ENCODE data around the gene TRPM4.
"Not testable (repeated sequence)": the region's sequence is repeated elsewhere in the genome, so short reads cannot be mapped to it uniquely, and the experiment has no call there.

The TRPM4 gene

DNA sequence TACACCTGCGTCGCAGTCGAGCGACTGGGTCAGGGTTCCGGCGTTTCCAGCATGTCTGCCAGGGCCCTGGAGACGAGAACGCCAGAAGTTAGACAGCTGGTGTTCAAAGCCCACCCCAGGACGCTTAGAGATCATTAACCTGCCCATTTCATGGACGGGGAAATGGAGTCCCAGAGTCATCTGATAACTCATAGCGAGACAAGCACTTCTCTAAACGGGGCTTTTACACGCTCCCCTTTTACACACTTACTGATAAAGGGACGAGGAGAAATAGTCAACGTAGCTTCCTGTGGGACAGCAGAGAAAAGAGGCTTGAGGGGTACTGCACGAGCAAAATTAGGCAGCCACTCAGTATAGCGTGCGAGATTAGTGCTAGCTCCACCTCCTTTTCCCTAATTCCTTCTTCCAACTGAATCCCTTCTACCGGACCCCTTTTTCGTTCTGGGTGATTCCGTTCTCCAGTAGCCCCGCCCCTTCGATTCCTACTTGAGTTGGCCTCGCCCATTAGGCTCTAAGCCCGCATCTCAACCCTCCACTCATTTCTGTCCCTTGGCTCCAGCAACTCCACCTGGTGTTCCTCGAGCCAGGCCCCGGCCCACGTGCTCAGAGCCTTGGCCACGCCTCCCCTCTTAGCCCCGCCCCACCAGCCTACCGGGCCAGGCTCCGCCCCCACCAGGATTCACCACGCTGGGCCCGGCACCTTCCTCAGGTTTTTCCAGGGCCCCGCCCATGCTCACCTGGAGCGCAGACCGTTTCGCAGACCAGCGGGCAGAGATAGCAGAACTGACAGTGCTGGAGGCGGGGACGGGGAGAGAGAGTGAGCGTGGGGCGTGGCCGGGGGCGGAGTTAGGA lies 6.1 kb upstream of the TRPM4 start:
- no peak for DNase-seq (ENCODE audit: low read depth, low spot score)

DNA sequence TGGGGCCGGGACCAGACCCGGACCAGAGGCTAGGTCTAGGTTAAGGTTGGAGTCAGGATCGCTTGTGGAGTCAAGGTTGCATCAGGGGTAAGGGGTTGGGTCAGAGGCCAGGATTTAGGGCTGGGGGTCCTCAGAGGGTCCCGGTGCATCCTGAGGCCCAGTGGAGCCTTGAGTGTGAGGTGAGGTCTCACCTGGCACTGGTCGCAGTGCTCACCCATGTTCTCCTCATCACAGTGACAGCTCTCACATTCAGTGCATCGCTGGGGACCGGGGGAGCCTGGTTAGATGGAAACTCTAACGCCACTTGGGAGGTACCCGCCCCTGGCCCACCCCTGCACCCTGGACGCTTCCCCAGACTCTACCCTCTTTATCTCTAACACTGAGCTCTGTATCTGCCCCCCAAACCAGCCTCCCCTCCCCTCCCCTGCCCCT lies 5.5 kb upstream of the TRPM4 start:
- DNase-seq (ENCODE audit: low read depth, low spot score): no peak

DNA sequence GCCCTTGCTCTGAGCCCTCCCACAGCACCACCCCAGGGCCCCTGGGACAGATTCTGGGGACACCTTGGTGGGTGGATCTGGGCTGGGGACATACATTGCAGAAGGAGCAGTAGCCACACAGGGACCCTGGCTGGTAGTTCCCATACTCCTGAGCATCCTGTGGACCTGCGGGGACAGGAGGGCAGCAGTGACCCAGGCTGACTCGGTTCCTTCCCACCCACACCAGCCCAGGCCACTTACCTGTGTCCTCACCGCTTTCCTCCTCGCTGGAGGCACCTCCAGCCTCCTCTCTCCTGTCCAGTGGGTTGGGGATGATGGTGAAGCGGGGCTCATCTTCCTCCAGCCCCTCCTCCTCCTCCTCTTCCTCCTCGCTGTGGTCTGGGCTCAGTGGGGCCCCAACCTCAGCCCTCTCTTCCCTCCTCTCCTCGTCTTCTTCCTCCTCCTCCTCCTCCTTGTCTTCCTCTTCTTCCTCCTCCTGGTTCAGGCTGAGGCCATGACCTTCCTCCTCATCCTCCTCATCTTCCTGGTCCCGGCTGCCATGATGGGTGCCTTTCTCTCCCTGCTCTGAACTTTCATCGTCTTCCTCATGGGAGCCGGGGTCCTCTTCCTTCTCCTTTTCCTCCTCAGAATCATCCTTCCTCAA lies 4.3 kb upstream of the TRPM4 start:
- no peak for DNase-seq (ENCODE audit: low read depth, low spot score)

DNA sequence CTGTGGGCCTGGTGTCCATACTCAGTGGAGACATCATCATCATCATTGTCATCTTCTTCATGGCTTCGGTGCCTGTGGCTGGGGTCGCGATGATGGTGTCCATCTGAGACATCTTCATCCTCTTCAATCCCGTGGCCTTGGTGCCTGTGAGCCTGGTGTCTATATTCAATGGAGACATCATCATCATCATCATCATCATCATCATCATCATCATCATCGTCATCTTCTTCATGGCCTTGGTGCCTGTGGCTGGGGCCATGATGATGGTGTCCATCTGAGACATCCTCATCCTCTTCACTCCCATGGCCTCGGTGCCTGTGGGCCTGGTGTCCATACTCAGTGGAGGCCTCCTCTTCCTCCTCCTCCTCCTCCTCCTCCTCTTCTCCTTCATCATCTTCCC lies 3.3 kb upstream of the TRPM4 start:
- DNase-seq (ENCODE audit: low read depth, low spot score): no peak

DNA sequence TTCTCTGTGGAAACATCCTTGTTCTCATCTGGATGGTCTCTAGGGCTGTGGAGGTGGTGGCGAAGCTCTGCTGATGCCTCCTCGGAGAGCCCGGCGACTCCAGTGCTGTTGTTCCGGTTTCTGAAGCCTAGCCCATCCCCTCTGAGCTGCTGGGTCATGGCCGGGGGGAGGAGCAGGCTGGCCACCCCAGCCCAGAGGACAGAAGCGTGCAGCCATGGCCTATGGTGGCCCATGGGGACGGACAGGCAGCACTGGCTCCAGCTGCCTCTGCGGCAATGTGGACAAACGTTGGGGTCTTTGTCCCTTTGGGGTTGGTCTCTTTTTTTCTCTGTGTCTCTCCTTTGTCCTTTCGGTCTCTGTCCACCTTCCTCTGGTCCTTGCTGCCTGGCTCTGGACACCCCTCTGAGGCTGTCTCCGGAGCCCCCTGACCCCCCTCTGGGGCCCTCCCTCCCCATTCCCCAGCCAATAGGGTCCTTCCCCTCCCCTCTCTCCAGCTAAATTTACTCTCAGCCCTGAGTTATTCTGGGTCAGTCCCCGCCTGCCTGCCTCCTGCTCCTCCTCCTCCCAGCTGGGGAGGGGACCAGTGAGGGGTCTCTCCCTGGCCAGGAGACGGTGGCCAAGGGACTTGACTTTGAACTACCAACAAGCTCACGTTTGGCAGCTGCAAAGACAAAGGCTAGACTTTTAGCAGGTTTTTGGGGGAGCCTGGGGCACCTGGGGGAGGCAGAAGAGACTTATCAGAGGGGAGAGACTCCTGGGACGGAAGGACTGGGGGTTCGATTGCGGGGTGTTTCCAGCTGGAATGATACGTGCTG lies 2.4 kb upstream of the TRPM4 start, which contains the start of gene HRC:
Gene HRC (minus strand): TSS at position 392 of the 815 bp plus-strand sequence. CDS start 159 bp downstream, at position 233.
- DNase-seq (ENCODE audit: low read depth, low spot score): no peak

DNA sequence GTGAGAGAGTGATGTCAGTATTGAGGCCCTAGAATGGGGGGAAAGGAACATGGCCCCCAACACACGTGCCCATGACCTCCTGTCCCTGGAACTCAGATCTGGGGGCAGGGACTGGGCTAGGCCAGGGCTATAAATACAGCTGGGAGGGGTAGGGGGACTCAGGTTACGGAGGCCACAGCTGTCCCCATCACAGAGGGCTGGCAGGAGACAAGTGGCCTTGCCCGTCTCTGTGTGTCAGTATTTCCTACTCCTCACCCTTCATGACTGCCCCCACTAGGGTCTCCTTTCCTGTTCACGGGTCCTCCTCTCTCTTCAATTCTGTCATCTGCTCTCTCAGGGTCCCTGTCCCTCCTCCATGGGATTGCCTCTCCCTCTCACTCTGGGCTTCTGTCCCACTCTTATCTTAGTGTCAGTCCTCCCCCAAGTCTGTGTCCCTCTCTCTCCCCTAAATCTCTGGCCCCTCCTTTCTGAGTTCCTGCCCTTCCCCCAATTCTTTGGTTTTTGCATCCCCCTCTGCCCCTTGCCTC lies 1.7 kb upstream of the TRPM4 start:
- DNase-seq (ENCODE audit: low read depth, low spot score): no peak

DNA sequence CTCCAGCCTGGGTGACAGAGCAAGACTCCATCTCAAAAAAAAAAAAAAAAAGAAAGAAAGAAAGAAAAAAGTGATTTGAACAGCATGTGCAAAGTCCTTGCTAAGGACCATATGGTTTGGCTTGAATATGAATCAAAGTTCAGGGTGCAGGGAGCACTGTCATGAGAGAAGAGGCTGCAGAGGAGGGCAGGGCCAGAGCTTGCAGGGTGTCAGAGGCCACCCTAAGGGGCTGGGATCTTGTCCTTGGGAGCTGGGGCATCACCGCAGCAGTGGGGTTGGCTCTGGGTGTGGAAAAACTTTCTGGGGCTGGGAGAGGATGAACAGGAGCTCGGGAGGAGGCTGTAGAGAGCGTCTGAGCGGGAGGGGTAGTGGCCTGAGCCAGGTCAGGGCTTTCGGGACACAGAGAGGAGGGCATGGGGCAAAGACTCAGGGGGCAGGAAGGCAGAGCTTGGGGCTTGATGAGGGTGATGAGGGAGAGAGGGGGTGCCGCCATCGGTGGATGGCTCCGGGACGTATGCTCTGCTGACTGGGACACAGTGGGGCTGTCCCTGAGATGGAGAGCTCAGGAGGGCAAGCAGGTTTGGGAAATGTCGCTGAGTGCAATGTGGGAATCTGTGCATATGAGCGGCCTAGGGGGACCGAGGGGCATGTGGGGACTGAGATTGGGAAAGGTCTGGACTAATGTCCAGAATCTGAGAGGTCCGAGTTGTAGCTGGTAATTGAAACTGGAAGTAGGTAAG lies 3.0 kb downstream of the TRPM4 start:
- DNase-seq (ENCODE audit: low read depth, low spot score): no peak

DNA sequence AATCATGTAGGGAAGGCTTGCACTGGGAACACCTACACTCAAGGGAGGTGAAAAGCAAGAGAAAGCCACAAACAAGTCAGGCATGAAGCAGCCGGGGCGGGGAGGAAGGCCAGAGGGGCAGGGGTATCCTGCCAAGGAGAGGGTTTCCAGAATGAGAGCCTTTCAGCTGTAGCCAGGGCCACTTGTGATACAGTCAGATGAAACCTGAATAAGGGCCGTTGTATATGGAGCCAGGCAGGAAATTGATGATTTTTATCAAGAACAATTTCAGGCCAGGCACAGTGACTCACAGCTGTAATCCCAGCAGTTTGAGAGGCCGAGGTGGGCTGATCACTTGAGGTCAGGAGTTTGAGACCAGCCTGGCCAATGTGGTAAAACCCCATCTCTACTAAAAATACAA lies 4.4 kb downstream of the TRPM4 start:
- DNase-seq (ENCODE audit: low read depth, low spot score): no peak

DNA sequence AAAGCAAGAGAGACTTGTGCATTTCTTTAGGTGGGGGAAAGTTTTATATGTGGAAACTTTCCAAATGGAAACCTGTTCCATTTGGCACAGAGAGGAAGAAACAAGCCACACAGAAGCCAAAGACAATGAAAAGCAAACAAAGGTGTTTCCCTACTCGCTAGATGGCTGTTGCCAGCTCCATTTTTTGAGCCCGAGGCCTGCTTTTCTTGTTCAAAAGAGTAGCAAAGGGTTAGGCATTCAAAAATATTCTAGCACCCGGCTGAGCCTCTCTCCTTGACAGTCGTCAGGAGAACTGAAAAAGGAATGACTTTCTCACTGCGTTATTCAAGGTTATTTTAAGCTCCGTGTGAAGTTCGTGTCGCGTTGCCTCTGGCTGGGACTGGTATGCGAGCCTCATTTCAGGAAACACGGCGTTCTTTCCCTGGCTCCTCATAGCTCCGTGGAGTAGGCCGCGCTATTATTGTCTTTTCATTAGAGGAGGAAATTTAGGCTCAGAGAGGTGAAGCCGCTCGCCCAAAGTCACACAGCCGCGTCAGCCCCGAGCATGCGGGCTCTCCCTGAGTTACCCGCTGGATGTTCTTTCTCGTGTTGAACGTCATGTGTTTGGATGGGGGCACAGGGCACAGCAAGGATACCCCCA lies 7.6 kb downstream of the TRPM4 start:
- DNase-seq (ENCODE audit: low read depth, low spot score): no peak

DNA sequence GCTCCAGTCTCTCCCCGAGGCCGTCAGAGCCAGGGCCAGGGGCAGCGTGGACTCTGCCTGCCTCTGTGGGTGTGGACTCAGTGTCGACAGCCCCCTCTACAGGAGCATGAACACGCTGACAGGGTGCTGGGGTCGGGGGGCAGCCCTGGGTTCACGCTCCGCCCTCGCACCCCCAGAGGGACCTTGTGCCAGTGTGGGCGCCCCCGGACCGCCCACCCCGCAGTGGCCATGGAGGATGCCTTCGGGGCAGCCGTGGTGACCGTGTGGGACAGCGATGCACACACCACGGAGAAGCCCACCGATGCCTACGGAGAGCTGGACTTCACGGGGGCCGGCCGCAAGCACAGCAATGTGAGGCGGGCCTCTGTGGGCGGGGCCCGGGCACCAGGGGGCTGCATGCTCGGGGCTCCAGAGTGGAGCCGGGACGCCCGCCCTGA lies 8.3 kb downstream of the TRPM4 start:
- DNase-seq (ENCODE audit: low read depth, low spot score): no peak

DNA sequence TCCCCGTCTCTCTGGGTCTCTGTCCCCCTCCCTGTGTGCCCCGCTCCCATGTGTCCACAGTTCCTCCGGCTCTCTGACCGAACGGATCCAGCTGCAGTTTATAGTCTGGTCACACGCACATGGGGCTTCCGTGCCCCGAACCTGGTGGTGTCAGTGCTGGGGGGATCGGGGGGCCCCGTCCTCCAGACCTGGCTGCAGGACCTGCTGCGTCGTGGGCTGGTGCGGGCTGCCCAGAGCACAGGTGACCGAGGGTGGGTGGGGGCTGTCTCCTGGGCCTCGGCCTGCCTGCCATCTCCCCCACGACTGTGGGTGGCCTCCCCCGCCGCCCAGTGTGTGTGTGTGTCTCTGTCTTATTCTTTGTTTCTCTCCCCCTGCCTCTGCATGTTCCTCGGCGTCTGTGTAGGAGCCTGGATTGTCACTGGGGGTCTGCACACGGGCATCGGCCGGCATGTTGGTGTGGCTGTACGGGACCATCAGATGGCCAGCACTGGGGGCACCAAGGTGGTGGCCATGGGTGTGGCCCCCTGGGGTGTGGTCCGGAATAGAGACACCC lies 10.3 kb downstream of the TRPM4 start:
- DNase-seq (ENCODE audit: low read depth, low spot score): no peak

DNA sequence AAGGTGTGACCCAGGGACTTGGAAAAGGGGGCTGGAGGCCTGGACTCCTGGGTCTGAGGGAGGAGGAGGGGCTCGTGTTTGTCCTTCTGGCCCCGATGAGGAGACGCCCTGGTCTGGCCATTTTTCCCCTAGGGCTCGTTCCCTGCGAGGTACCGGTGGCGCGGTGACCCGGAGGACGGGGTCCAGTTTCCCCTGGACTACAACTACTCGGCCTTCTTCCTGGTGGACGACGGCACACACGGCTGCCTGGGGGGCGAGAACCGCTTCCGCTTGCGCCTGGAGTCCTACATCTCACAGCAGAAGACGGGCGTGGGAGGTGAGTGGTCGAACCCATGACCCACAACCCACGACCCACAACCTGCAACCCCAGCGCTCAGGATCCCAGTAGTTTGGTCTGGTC lies 10.8 kb downstream of the TRPM4 start:
- DNase-seq (ENCODE audit: low read depth, low spot score): no peak

DNA sequence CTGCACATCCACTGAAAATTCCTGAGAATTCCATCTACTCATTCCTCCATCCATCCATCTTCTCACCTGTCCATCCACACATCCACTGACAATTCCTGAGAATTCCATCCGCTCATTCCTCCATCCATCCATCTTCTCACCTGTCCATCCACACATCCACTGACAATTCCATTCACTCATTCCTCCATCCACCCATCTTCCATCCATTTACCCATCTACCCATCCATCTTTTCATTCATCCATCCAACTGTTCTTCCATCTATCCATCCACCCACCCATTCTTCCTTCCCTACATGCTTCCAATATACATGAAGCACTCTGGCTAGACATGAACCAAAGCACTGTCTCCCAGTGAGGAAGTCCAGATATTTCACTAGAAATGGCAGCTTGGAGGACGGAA lies 15.6 kb downstream of the TRPM4 start:
- DNase-seq (ENCODE audit: low read depth, low spot score): no peak

DNA sequence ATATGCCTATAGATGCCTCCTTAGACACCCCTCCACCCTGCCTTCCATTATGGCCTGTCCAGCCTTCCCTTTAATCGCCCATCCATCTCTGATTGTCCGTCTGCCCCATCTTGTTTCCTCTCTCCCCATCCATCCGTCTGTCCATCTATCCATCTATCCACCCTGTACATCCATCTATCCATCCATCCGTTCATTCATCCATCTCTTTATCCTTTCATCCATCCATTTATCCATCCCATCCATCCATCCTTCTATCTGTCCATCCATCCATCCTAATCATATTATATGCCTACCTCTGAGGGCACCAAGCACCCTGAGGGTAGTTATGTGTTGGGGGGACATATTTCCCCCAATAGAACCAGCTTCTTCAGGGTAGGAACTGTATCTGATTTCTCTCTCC lies 23.1 kb downstream of the TRPM4 start:
- DNase-seq (ENCODE audit: low read depth, low spot score): no peak

DNA sequence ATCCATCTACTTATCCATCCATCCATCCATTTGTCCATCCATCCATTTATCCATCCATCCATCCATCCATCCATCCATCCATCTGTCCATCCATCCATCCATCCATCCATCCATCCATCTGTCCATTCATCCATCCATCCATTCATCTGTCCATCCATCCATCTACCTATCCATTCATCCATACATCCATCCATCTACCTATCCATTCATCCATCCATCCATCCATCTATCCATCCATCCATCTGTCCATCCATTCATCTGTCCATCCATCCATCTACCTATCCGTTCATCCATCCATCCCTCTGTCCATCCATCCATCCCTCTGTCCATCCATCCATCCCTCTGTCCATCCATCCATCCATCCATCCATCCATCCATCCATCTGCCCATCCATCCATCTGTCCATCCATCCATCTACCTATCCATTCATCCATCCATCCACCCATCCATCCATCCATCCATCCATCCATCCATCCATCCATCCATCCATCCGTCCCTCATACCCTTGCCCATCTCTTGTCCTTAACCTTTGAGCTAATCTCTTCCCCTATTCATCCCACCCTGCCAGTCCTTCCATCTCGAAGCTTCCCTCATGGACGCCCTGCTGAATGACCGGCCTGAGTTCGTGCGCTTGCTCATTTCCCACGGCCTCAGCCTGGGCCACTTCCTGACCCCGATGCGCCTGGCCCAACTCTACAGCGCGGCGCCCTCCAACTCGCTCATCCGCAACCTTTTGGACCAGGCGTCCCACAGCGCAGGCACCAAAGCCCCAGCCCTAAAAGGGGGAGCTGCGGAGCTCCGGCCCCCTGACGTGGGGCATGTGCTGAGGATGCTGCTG lies 24.6 kb downstream of the TRPM4 start:
- not testable (repeated sequence) for DNase-seq (ENCODE audit: low read depth, low spot score)

DNA sequence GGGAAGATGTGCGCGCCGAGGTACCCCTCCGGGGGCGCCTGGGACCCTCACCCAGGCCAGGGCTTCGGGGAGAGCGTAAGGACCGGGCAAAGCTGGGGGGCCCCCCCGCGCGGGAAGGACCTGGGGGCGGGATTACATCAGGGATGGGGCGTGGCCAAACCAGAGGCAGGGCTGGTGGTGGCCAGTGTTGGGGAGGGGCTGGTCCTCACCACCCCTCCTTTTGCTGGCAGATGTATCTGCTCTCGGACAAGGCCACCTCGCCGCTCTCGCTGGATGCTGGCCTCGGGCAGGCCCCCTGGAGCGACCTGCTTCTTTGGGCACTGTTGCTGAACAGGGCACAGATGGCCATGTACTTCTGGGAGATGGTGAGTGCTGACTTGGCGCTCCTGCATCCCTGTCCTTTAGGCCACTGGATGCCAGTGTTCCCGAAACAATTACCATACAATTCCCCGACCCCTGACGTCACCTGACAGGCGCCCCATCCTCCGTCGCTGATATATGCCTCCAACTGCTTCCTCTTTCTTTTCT lies 25.3 kb downstream of the TRPM4 start:
- no peak for DNase-seq (ENCODE audit: low read depth, low spot score)

DNA sequence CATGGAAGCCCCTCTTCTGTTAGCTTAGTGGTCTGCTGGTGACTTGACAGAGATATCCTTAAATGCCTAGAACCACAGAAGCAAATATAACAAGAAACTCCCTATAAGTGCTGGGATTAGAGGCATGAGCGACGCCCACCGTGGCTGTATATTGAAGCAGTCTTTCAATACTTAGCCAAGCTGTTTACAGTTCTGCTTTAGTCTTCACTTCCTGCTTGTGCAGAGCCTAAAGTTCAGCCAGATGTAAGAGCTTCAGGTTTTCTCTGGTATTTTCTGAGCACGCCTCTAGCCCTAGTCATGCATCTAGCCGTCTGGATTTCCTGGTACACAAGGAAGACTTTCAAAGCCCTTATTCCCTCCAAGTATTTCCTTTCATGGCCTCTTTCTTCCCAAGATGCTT lies 28.5 kb downstream of the TRPM4 start:
- no peak for DNase-seq (ENCODE audit: low read depth, low spot score)

DNA sequence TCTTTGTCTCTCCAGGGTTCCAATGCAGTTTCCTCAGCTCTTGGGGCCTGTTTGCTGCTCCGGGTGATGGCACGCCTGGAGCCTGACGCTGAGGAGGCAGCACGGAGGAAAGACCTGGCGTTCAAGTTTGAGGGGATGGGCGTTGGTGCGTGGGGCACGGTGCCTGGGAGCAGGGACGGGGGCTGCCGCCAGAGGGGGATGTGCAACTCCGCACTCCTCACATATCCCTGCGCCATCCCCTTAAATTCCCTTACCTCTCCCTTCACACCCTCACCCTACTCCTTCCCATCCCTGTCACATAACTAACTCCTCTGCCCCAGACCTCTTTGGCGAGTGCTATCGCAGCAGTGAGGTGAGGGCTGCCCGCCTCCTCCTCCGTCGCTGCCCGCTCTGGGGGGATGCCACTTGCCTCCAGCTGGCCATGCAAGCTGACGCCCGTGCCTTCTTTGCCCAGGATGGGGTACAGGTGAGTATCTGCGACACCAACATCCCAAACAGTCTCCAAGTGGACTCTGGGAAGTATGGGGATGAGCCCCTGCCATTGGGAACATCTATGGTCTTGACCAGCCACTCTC lies 31.1 kb downstream of the TRPM4 start:
- no peak for DNase-seq (ENCODE audit: low read depth, low spot score)

DNA sequence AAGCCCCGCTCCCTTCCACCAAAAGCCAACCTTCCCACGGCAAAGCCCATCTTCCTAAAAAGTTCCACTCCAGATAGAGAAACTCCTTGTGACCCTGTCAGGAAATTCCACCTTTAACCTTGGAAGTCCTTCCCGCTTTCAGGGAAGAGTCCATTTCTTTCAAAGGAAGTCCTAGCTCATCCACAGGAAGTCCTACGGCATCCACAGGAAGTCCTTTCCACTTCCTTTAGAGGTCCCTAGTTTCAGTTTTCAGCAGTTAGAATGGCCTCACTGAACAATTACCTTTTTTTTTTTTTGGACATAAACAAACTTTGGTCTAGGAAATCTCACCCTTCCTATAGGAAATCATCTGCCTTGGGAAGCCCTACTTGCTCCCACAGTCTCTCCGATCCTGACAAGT lies 31.7 kb downstream of the TRPM4 start:
- DNase-seq (ENCODE audit: low read depth, low spot score): no peak

All from brain pericyte (primary cell).